Superior temporal gyrus (tissue), 1 donor: ENCODE results near the gene SPART.
A peak's percentile ranks its signal among the peaks of the same experiment; 100 is the strongest.
"Not testable (repeated sequence)": the region's sequence is repeated elsewhere in the genome, so short reads cannot be mapped to it uniquely, and the experiment has no call there.

Experiments
- DNase-seq: peaks from one replicate; pipeline ENCODE4 v3.0.0-alpha.2; 2016; ENCODE audit errors: extremely low spot score

Gene SPART

GRCh38 chr13:36354842-36355623, 8.8 kb upstream of the SPART start:
- no peak for DNase-seq

- DNase-seq: no peak
These were observed 6.8 kb upstream of the SPART start for GRCh38 chr13:36353001-36353400.

GRCh38 chr13:36352350-36352749, 6.2 kb upstream of the SPART start:
- DNase-seq: no peak

- DNase-seq: no peak
These were observed 1.5 kb upstream of the SPART start for GRCh38 chr13:36347531-36348210.

GRCh38 chr13:36345438-36346221, 564 bp downstream of the SPART start:
- DNase-seq: peak; percentile 86

GRCh38 chr13:36344886-36345437, 1.2 kb downstream of the SPART start:
- peak; percentile 67 for DNase-seq

- DNase-seq: no peak
These were observed 2.0 kb downstream of the SPART start for GRCh38 chr13:36344173-36344572.

- no peak for DNase-seq
These were observed 2.4 kb downstream of the SPART start for GRCh38 chr13:36343766-36344165.

- DNase-seq: no peak
These were observed 3.5 kb downstream of the SPART start for GRCh38 chr13:36342715-36343114.

- DNase-seq: no peak
These were observed 4.5 kb downstream of the SPART start for GRCh38 chr13:36341718-36342117.

GRCh38 chr13:36339600-36340155, 6.5 kb downstream of the SPART start:
- DNase-seq: no peak

- no peak for DNase-seq
These were observed 8.1 kb downstream of the SPART start for GRCh38 chr13:36337938-36338641.

- DNase-seq: no peak
These were observed 13.2 kb downstream of the SPART start for GRCh38 chr13:36332986-36333385.

- DNase-seq: not testable (repeated sequence)
These were observed 13.9 kb downstream of the SPART start for GRCh38 chr13:36332255-36332654.

GRCh38 chr13:36331280-36331679, 14.9 kb downstream of the SPART start:
- DNase-seq: no peak

- DNase-seq: no peak
These were observed 16.8 kb downstream of the SPART start for GRCh38 chr13:36329361-36329760.

- no peak for DNase-seq
These were observed 17.4 kb downstream of the SPART start for GRCh38 chr13:36328821-36329220.

GRCh38 chr13:36325912-36326311, 20.3 kb downstream of the SPART start:
- DNase-seq: no peak

GRCh38 chr13:36324881-36325280, 21.3 kb downstream of the SPART start:
- DNase-seq: not testable (repeated sequence)

GRCh38 chr13:36323951-36324566, 22.1 kb downstream of the SPART start:
- DNase-seq: no peak

GRCh38 chr13:36323408-36323807, 22.8 kb downstream of the SPART start:
- DNase-seq: no peak
